OCI-LY1 (cell line): Measurements from ENCODE around the gene LENG1.

ENCODE experiments used
- EZH2 ChIP-seq: fragments of 200-600 bp; sonication (generic), shearing (Covaris generic); IDR thresholded peaks from 2 replicates; pipeline ENCODE4 v1.8.0; 2017; ENCODE audit warnings: borderline replicate concordance, mixed run types, mild to moderate bottlenecking, antibody characterized with exemption, low read length, moderate library complexity, mixed read lengths
- TF ChIP-seq, protein P1 (sequence below): fragments of 200-600 bp; sonication (generic), shearing (Covaris generic); IDR thresholded peaks from 2 replicates; pipeline ENCODE4 v1.5.1; 2017; ENCODE audit warnings: mild to moderate bottlenecking, antibody characterized with exemption, low read length, moderate library complexity, mixed read lengths

DNA sequence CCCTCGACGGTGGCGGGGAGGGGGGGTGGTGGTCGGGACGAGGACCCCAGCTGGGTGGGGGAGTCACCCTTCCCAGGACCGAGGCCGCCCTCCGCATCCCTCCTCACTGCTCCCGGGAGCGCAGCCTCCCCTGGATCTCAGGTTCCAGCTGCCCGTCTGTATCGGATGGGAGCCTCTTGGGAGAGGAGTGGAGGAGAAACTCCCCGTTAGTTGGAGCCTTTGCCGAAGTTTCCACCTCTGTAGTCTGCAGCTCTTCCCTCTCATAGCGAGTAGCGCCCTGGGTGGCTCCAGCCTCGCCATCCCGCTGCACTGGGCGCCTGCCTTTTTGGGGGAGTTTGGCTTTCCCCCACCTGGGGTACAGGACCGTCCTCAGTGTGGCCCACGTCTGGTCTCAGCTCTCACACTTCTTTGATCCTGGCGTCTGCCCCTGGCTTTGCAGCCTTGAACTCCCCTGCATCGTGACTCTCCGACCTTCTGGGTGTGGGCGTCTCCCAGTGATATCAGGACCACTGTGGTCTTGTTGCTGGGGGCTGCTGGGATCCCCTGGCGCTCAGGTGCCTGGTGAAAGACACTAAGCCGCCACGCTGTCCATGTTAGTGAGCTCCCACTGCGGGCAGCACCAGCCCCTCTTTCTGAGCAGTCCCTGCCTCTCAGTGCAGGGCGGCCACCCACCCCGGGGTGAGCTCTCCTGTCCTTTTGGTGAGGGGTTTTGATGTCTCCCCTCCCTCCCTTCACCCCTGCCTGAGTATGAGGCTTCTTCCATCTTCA lies 20.8 kb downstream of the LENG1 start:
- TF ChIP-seq, protein P1, sequence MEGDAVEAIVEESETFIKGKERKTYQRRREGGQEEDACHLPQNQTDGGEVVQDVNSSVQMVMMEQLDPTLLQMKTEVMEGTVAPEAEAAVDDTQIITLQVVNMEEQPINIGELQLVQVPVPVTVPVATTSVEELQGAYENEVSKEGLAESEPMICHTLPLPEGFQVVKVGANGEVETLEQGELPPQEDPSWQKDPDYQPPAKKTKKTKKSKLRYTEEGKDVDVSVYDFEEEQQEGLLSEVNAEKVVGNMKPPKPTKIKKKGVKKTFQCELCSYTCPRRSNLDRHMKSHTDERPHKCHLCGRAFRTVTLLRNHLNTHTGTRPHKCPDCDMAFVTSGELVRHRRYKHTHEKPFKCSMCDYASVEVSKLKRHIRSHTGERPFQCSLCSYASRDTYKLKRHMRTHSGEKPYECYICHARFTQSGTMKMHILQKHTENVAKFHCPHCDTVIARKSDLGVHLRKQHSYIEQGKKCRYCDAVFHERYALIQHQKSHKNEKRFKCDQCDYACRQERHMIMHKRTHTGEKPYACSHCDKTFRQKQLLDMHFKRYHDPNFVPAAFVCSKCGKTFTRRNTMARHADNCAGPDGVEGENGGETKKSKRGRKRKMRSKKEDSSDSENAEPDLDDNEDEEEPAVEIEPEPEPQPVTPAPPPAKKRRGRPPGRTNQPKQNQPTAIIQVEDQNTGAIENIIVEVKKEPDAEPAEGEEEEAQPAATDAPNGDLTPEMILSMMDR, result no peak
- no peak for TF ChIP-seq EZH2
